ENCODE data around the gene PADI6. TPM values are rescaled to one million over a fixed set of nuclear protein-coding genes. Genes with fewer than 3 reads are reported as not detected.
"Not testable (repeated sequence)": the region's sequence is repeated elsewhere in the genome, so short reads cannot be mapped to it uniquely, and the experiment has no call there.

PADI6 gene
- total RNA-seq (2012; rRNA removed), result not detected in 2 replicates

- peaks cover 40% of the 10 kb centered on the region for H3K27me3 ChIP-seq (ENCODE audit: control insufficient read depth, insufficient read depth, low read length)
- H3K4me1 ChIP-seq (ENCODE audit: control insufficient read depth, insufficient read depth, low read length), result no peaks in the 10 kb centered on the region
- H3K9me3 ChIP-seq (replicated peaks; ENCODE audit: low read length), result no peaks in the 10 kb centered on the region
- H3K36me3 ChIP-seq (ENCODE audit: insufficient read depth, low read length), result no peaks in the 10 kb centered on the region
- no peak within 1 kb of the TSS for H3K4me3 ChIP-seq (ENCODE audit: low read length)
- no peak within 1 kb of the TSS for H3K4me2 ChIP-seq (ENCODE audit: low read length)
- H3K9ac ChIP-seq (ENCODE audit: low read depth, low read length), result no peak within 1 kb of the TSS
Observed at GRCh38 chr1:17371896-17372295, at the start of gene PADI6. Gene PADI6, plus strand, starts transcription at chr1:17372196. Its CDS starts 50 bp downstream, at chr1:17372246.

GRCh38 chr1:17328855-17329254, 43.1 kb upstream of the PADI6 start:
- peaks cover 41% of the 10 kb centered on the region for H3K27me3 ChIP-seq (ENCODE audit: control insufficient read depth, insufficient read depth, low read length)
- H3K9ac ChIP-seq (ENCODE audit: low read depth, low read length), result no peak overlapping the region
- H3K9me3 ChIP-seq (replicated peaks; ENCODE audit: low read length), result no peaks in the 10 kb centered on the region
- no peak overlapping the region for H3K4me3 ChIP-seq (ENCODE audit: low read length)
- H3K4me2 ChIP-seq (ENCODE audit: low read length), result no peak overlapping the region
- no peaks in the 10 kb centered on the region for H3K4me1 ChIP-seq (ENCODE audit: control insufficient read depth, insufficient read depth, low read length)
- no peaks in the 10 kb centered on the region for H3K36me3 ChIP-seq (ENCODE audit: insufficient read depth, low read length)

DNA sequence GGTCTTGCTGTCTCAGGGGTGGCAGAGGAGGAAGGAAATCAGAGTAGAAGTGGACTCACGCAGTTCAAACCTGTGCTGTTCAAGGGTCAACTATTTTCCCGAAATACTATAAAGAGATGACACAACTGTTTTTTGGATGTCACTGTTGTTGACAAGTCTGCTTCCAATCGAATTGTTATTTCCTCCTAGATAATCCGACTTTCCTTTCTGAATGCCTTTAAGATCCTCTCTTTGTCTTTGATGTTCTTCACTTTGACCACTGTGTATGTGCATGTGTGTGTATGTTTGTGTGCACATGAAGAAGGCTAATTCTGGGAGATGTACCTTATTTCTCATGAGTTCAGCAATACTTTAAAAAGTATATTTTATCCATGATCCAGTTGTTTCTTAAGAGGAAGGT, 42.4 kb upstream of the PADI6 start:
- no peaks in the 10 kb centered on the region for H3K9me3 ChIP-seq (replicated peaks; ENCODE audit: low read length)
- no peaks in the 10 kb centered on the region for H3K4me1 ChIP-seq (ENCODE audit: control insufficient read depth, insufficient read depth, low read length)
- H3K9ac ChIP-seq (ENCODE audit: low read depth, low read length), result no peak overlapping the region
- peaks cover 40% of the 10 kb centered on the region for H3K27me3 ChIP-seq (ENCODE audit: control insufficient read depth, insufficient read depth, low read length)
- no peak overlapping the region for H3K4me3 ChIP-seq (ENCODE audit: low read length)
- no peak overlapping the region for H3K4me2 ChIP-seq (ENCODE audit: low read length)
- no peaks in the 10 kb centered on the region for H3K36me3 ChIP-seq (ENCODE audit: insufficient read depth, low read length)

- H3K9ac ChIP-seq (ENCODE audit: low read depth, low read length), result no peak overlapping the region
- no peaks in the 10 kb centered on the region for H3K4me1 ChIP-seq (ENCODE audit: control insufficient read depth, insufficient read depth, low read length)
- H3K4me2 ChIP-seq (ENCODE audit: low read length), result no peak overlapping the region
- no peaks in the 10 kb centered on the region for H3K36me3 ChIP-seq (ENCODE audit: insufficient read depth, low read length)
- H3K27me3 ChIP-seq (ENCODE audit: control insufficient read depth, insufficient read depth, low read length), result peaks cover 34% of the 10 kb centered on the region
- H3K4me3 ChIP-seq (ENCODE audit: low read length), result no peak overlapping the region
- no peaks in the 10 kb centered on the region for H3K9me3 ChIP-seq (replicated peaks; ENCODE audit: low read length)
Observed at GRCh38 chr1:17330856-17331255, 41.1 kb upstream of the PADI6 start.

DNA sequence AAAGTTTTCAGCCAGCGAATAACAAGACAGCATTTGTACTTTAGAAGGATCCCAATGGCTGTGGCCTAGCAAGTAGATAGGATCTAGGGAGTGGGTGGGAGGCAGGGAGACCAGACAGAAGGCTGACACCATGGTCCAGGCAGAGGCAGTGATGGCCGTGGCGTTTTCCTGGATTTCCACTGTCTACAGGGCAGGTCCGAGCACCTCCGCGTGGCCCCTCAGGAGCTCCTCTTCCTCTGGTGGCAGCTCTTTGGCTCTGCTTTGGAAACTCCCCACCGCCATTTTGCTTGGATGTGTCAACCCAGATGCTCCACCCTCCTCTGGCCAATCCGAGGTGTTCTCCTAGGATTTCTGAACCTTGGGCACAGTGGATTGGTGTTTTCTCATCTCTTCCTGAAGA, 38.9 kb upstream of the PADI6 start:
- H3K4me2 ChIP-seq (ENCODE audit: low read length), result no peak overlapping the region

GRCh38 chr1:17335821-17336710, 35.9 kb upstream of the PADI6 start:
- Histone ChIP-seq H3K4me3 (ENCODE audit: low read length) (no peak overlapping the region), H3K36me3 (ENCODE audit: insufficient read depth, low read length) (no peaks in the 10 kb centered on the region), H3K9ac (ENCODE audit: low read depth, low read length) (no peak overlapping the region), H3K9me3 (replicated peaks; ENCODE audit: low read length) (no peaks in the 10 kb centered on the region), H3K27me3 (ENCODE audit: control insufficient read depth, insufficient read depth, low read length) (peaks cover 30% of the 10 kb centered on the region), H3K4me1 (ENCODE audit: control insufficient read depth, insufficient read depth, low read length) (no peaks in the 10 kb centered on the region), H3K4me2 (ENCODE audit: low read length) (no peak overlapping the region)

More for the DNA sequence above, 38.9 kb upstream of the PADI6 start:
- no peak overlapping the region for H3K4me3 ChIP-seq (ENCODE audit: low read length)
- H3K36me3 ChIP-seq (ENCODE audit: insufficient read depth, low read length), result no peaks in the 10 kb centered on the region
- no peak overlapping the region for H3K9ac ChIP-seq (ENCODE audit: low read depth, low read length)
- no peaks in the 10 kb centered on the region for H3K4me1 ChIP-seq (ENCODE audit: control insufficient read depth, insufficient read depth, low read length)
- peaks cover 32% of the 10 kb centered on the region for H3K27me3 ChIP-seq (ENCODE audit: control insufficient read depth, insufficient read depth, low read length)
- no peaks in the 10 kb centered on the region for H3K9me3 ChIP-seq (replicated peaks; ENCODE audit: low read length)

DNA sequence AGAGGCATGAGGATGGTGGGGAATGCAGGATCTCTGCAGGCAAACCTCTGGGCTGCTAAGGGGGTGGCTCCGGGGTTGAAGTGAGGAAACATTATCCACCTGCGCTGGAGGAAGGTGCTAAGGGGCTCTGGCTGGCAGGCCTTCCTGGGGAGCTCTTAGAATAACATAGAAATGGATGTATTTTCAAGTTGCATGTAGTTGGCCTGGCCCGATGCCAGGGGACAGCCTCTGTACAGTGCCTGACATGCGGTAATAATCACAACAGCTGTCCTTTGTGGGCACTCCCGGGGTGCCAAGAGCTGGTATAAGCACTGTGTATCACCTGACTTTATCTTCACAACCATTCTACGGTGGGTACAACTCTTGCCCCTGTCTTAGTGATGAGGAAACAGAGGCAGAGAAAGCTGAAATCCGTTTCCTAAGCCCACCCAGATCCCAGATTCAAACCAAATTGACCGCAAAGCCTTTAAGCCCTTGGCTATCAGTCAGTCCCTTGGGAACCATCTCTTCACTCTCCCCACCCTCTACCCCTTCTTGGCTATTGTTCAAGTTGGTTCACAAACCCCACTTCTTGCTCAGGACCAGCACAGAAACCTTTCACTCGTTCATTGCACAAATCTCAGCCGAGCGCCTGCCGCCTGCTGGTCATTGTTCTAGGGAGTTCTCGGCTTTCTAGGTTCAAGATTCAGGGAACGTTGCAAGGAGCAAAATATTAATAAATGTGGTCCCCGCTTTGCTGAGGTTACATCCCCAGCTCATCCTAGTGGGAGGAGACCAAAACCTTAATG, 33.1 kb upstream of the PADI6 start:
- Histone ChIP-seq H3K4me2 (ENCODE audit: low read length) (no peak overlapping the region), H3K9ac (ENCODE audit: low read depth, low read length) (no peak overlapping the region), H3K9me3 (replicated peaks; ENCODE audit: low read length) (no peaks in the 10 kb centered on the region), H3K36me3 (ENCODE audit: insufficient read depth, low read length) (no peaks in the 10 kb centered on the region), H3K4me1 (ENCODE audit: control insufficient read depth, insufficient read depth, low read length) (no peaks in the 10 kb centered on the region), H3K4me3 (ENCODE audit: low read length) (no peak overlapping the region), H3K27me3 (ENCODE audit: control insufficient read depth, insufficient read depth, low read length) (peaks cover 25% of the 10 kb centered on the region)

DNA sequence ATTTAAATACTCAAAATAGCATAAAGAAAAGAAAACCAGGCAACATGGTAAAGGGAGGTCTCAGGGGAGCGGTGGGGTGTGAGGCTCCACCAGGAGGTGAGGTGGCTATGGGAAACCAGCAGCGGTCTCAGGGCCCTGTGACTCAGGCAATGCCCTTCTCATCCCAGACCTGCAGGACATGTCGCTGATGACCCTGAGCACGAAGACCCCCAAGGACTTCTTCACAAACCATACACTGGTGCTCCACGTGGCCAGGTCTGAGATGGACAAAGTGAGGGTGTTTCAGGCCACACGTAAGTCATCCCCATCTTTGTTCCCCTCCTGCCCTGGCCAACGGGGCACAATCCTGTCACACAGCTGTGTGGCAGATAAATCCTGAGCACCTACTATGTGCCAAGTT, 32.5 kb upstream of the PADI6 start:
- Histone ChIP-seq H3K9me3 (replicated peaks; ENCODE audit: low read length) (no peaks in the 10 kb centered on the region), H3K27me3 (ENCODE audit: control insufficient read depth, insufficient read depth, low read length) (peaks cover 24% of the 10 kb centered on the region), H3K9ac (ENCODE audit: low read depth, low read length) (no peak overlapping the region), H3K4me3 (ENCODE audit: low read length) (no peak overlapping the region), H3K36me3 (ENCODE audit: insufficient read depth, low read length) (no peaks in the 10 kb centered on the region), H3K4me2 (ENCODE audit: low read length) (no peak overlapping the region), H3K4me1 (ENCODE audit: control insufficient read depth, insufficient read depth, low read length) (no peaks in the 10 kb centered on the region)

- Histone ChIP-seq H3K9me3 (replicated peaks; ENCODE audit: low read length) (no peaks in the 10 kb centered on the region), H3K4me2 (ENCODE audit: low read length) (no peak overlapping the region), H3K9ac (ENCODE audit: low read depth, low read length) (no peak overlapping the region), H3K27me3 (ENCODE audit: control insufficient read depth, insufficient read depth, low read length) (peaks cover 21% of the 10 kb centered on the region), H3K4me3 (ENCODE audit: low read length) (no peak overlapping the region), H3K4me1 (ENCODE audit: control insufficient read depth, insufficient read depth, low read length) (no peaks in the 10 kb centered on the region), H3K36me3 (ENCODE audit: insufficient read depth, low read length) (no peaks in the 10 kb centered on the region)
Observed at GRCh38 chr1:17340358-17340757, 31.6 kb upstream of the PADI6 start.

- H3K27me3 ChIP-seq (ENCODE audit: control insufficient read depth, insufficient read depth, low read length), result peaks cover 15% of the 10 kb centered on the region
- no peaks in the 10 kb centered on the region for H3K36me3 ChIP-seq (ENCODE audit: insufficient read depth, low read length)
- no peak overlapping the region for H3K4me3 ChIP-seq (ENCODE audit: low read length)
- no peak overlapping the region for H3K4me2 ChIP-seq (ENCODE audit: low read length)
- no peak overlapping the region for H3K9ac ChIP-seq (ENCODE audit: low read depth, low read length)
- no peaks in the 10 kb centered on the region for H3K9me3 ChIP-seq (replicated peaks; ENCODE audit: low read length)
- H3K4me1 ChIP-seq (ENCODE audit: control insufficient read depth, insufficient read depth, low read length), result no peaks in the 10 kb centered on the region
Observed at GRCh38 chr1:17342014-17342441, 30.0 kb upstream of the PADI6 start.

DNA sequence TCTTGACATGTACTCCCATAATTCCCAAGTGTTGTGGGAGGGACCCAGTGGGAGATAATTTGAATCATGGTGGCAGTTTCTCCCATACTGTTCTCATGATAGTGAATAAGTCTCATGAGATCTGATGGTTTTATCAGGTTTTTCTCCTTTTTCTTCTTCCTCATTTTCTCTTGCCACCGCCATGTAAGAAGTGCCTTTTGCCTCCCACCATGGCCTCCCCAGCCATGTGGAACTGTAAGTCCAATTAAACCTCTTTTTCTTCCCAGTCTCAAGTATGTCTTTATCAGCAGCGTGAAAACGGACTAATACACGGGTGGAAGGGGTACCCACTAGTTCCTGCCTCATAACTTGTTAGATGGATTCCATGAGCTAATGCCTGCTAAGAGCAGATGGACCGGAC, 26.5 kb upstream of the PADI6 start:
- not testable (repeated sequence) for H3K27me3 ChIP-seq (ENCODE audit: control insufficient read depth, insufficient read depth, low read length); H3K4me2 ChIP-seq (ENCODE audit: low read length); H3K9me3 ChIP-seq (replicated peaks; ENCODE audit: low read length); H3K9ac ChIP-seq (ENCODE audit: low read depth, low read length); H3K4me1 ChIP-seq (ENCODE audit: control insufficient read depth, insufficient read depth, low read length); H3K4me3 ChIP-seq (ENCODE audit: low read length); H3K36me3 ChIP-seq (ENCODE audit: insufficient read depth, low read length)
